Stimulated activated CD4-positive, alpha-beta T cell treated with anti-CD3 and anti-CD28 coated beads, Interleukin-1b, Interleukin-23, amount 100 ng/mL, for 4 hours (primary cell): ENCODE measurements around the gene SERP1.

Source experiments
- DNase-seq, 2 donors: peaks; one replicate each; pipeline ENCODE4 v3.0.0-alpha.2; 2020; ENCODE audit warnings: low read depth in 2 of 2

The SERP1 gene

DNA sequence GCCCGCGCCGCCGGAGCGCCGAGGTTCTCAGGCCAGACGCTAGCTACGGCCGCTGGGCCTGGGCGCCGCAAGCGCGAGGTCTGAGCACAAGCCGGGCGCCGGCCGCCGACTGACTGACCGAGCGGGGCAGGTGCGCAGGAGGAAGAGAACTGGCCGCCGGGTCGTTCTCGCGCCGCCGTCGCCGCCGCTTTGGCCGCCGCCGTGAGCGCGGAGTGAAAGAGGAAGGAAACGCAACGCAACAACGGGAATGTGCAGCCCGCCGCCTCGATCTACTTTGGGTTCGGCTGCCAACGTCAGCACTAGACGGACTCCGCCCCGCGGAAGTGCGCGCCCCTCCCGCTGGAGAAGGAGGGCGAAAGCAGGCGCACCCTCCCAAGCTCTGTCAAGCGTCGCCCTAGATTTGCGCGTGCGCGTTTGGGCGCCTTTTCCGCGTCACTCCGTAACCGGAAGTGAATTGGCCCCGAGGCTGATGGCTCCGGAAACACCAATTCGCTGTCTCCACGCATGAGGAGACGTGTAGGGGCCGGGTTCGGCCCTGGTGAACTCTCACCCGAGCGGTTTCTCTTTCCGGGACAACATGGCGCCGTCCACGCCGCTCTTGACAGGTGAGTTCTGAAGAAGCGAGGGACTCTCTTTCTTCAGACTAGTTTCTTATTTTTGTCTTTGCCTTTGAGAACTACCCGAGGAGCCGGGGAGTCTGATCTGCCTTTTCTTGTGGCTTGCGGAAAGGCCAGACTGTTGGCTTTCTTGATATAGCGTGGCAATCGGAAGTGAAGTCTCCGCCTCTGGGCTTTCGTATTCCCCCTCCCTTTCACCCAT, at the start of gene SERP1, which contains the start of gene EIF2A:
SERP1 (minus strand) TSS at position 271 of the 819 bp plus-strand sequence. CDS start 361 bp downstream, outside the sequence.
EIF2A (plus strand) TSS at position 562 of the 819 bp plus-strand sequence; CDS start at position 578, 16 bp downstream.
- DNase-seq = peak; percentile 96 to 98

DNA sequence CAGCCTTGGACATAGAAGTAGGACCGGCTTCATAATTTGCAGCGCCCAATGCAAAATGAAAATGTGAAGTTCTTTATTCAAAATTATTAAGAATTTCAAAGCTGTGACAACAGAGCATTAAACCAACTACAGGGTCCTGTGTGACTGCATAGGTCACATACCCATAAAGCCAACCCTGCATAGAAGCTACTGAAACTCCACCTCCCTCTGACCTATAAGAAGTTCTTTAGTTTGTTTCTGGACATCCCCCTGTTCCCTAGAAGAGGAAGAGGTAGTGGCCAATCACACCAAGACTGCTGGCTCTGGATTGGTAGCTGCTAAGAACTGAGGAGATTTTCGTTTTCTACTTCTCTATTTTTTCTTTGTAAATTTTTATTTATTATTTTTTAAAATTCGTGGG, 47.9 kb upstream of the SERP1 start:
- DNase-seq = no peak

- DNase-seq = no peak
Observed at GRCh38 chr3:150589759-150590158, 43.5 kb upstream of the SERP1 start.

- no peak for DNase-seq
Observed at GRCh38 chr3:150588027-150588830, 41.9 kb upstream of the SERP1 start.

- no peak for DNase-seq
Observed at GRCh38 chr3:150583028-150583427, 36.7 kb upstream of the SERP1 start.

- DNase-seq = no peak
Observed at GRCh38 chr3:150582620-150583019, 36.3 kb upstream of the SERP1 start.

- DNase-seq = no peak
Observed at GRCh38 chr3:150581174-150581573, 34.9 kb upstream of the SERP1 start.

DNA sequence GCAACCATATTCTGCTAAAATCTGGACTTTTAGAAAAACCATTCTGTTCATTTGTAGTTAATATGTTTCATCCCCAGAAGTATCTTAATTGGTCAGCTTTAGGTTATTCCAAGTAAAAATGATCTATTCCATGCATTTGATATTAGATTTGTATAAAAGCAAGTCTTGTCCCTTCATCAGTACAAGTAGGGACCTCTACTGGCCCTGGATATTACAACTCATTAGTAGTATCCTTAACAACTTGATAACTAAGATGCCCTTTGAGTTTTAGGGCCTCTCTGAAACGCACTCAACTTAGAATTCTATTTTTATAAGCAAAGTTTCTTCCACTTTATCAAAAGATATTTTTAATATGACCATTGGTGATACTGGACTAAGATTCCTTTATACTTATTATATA, 31.6 kb upstream of the SERP1 start:
- no peak for DNase-seq

DNA sequence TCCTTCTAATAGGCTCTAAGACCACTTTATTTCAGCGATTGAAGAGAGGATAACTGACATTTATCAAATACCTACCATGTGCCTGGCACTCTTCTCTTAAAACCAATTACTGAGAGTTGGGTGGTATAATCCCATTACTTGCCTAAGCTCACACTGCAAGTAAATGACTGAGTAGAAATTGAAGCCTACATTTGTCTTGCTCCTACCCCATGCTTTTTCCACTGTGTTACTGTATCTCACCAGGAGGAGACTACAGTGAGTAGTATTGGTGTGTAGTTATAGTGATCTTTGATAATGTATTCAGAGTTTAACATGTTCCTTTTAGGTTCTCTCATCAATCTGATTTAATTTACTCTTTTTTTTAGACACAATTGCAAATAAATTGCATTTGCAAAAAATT, 21.0 kb upstream of the SERP1 start:
- no peak for DNase-seq

GRCh38 chr3:150564243-150564642, 17.9 kb upstream of the SERP1 start:
- no peak for DNase-seq

GRCh38 chr3:150557725-150558124, 11.4 kb upstream of the SERP1 start:
- DNase-seq = no peak

DNA sequence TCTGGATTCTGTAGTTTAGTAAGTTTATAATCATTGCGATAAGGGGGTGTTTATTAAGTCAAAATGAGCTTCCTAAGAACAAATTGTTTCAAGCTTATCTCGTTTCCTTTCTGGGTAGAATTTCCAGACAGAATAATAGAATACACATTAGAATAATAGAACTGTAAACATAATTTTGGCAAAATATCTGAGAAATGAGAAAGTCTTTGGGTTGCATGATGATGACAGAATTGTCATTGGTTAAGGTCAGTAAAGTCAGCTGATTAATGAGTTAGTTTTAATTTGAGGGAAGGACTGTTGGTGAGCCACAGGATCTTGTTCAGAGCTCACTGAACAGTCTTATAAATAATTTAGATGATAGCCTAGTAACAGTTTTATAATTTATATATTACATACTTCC, 10.5 kb upstream of the SERP1 start:
- no peak for DNase-seq

- DNase-seq = no peak
Observed at GRCh38 chr3:150555859-150556436, 9.7 kb upstream of the SERP1 start.

DNA sequence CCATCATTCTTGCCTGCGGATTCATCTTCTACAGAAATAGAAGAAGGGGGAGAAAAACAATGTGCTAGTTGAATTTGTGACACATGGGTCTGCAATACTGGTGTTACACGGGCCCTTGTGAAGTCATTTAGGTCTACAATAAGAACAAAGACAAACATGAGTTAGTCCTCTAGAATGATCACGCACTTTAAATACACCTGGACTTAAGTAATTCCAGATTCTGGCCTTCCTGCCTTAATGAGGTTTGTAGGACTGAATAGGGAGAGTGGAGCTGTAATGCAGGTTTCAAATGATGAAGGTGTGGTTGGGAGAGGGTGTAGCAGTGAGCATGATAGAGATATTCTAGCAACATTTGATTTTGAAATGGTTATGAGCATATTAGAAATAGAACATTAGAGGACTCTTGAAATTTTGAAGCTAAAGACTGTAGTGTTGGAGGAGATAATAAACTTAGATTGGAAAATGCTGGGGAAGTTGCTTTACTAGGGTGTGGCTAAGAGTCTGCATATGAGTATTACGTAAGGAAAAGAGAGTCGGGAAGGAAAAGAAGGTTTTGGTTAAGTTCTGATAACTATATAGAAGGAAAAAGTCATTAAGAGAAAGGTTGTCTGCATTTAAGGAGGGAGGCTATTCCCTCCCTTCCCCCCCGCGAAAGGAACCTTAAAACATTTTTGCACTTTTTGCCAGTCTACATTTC, 897 bp upstream of the SERP1 start:
- no peak for DNase-seq

GRCh38 chr3:150545419-150546225, 674 bp downstream of the SERP1 start:
- DNase-seq = peak; percentile 15 to 41

DNA sequence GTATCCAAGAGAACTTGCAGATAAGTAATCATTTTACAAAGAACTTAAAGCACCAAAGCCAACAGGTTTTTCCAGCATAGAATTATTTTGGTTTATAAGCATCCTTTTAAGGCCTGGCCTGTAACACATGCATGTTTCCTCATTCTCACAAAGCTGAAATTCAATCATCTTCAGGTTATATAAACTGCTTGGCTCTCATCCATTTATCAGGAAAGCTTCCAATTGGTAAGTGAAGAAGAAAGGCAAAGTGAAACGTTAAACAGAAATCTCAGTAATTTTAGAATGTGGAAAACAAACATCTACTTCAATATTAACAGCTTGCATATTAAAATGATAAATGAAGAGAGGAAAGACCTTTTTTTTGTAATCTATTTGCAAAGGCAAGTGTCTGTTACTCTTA, 1.6 kb downstream of the SERP1 start:
- DNase-seq = no peak

GRCh38 chr3:150544041-150544440, 2.3 kb downstream of the SERP1 start:
- DNase-seq = no peak

DNA sequence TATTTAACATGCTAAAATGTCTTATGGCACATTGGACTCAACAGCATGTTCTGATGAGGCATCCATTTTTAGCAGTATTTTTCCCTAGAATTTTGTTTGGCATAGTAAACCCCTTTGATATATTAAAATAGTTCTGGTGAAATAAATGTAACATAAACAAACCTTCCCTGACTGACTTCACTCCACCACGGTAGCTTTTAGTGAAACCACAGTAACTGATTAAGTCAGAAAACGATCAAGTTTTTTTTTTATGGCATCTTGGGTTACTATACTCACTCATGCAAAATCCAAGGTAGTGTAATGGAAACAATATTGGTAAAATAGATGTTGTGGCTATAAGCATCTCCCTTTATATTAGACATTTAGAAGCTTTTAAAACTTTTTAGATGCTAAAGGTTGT, 2.8 kb downstream of the SERP1 start:
- DNase-seq = no peak

GRCh38 chr3:150543128-150543527, 3.2 kb downstream of the SERP1 start:
- no peak for DNase-seq

DNA sequence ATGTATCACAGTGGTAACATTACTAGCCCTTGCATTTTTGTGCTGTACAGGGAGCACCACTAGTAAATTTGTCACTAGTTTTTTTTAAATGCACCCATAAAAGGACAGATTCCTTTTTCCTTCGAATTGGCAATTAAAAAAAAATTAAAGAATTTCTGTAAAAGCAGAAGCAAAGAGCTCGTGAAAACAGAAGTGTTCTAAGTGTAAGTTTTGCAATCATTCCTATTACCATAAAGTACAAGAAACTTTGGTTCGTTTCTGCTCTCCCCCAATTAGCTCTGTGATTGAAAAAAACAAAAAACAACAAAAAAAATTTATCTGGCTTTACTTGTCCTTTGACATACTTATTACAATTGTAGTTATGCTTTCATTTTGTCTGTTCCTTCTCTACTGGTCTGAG, 5.3 kb downstream of the SERP1 start:
- DNase-seq = no peak

- DNase-seq = no peak
Observed at GRCh38 chr3:150540297-150540696, 6.0 kb downstream of the SERP1 start.
